NCI-H2107 treated with DMSO at 0.1 percent for 48 hours (cell line): ENCODE data around the gene KCNIP1.

ENCODE experiments used
- DNase-seq: peaks from one replicate; lab custom pipeline; 2025; ENCODE audit not compliant: unreplicated experiment; lab: John Stamatoyannopoulos, UW

KCNIP1 gene

GRCh38 chr5:170503990-170504596 lies at the start of gene KCNIP1:
Gene KCNIP1, plus strand, starts transcription at chr5:170504020.
- DNase-seq = no peak

GRCh38 chr5:170463426-170463825 lies 40.4 kb upstream of the KCNIP1 start:
- no peak for DNase-seq

- no peak for DNase-seq
These were observed 39.3 kb upstream of the KCNIP1 start for GRCh38 chr5:170464280-170465127.

- DNase-seq = no peak
These were observed 37.3 kb upstream of the KCNIP1 start for GRCh38 chr5:170466553-170466952.

- no peak for DNase-seq
These were observed 36.7 kb upstream of the KCNIP1 start for GRCh38 chr5:170466988-170467707.

- no peak for DNase-seq
These were observed 35.1 kb upstream of the KCNIP1 start for GRCh38 chr5:170468633-170469285.

GRCh38 chr5:170469414-170469813 lies 34.4 kb upstream of the KCNIP1 start:
- no peak for DNase-seq

GRCh38 chr5:170470275-170470674 lies 33.5 kb upstream of the KCNIP1 start:
- DNase-seq = no peak

- no peak for DNase-seq
These were observed 32.9 kb upstream of the KCNIP1 start for GRCh38 chr5:170470808-170471404.

GRCh38 chr5:170471551-170472178 lies 32.2 kb upstream of the KCNIP1 start:
- no peak for DNase-seq

GRCh38 chr5:170473642-170474041 lies 30.2 kb upstream of the KCNIP1 start:
- DNase-seq = no peak

GRCh38 chr5:170474489-170475274 lies 29.1 kb upstream of the KCNIP1 start:
- no peak for DNase-seq

- no peak for DNase-seq
These were observed 28.4 kb upstream of the KCNIP1 start for GRCh38 chr5:170475294-170476000.

GRCh38 chr5:170476704-170477103 lies 27.1 kb upstream of the KCNIP1 start:
- no peak for DNase-seq

- DNase-seq = no peak
These were observed 25.9 kb upstream of the KCNIP1 start for GRCh38 chr5:170477906-170478305.

- DNase-seq = no peak
These were observed 25.5 kb upstream of the KCNIP1 start for GRCh38 chr5:170478306-170478705.

GRCh38 chr5:170479484-170479883 lies 24.3 kb upstream of the KCNIP1 start:
- DNase-seq = no peak

GRCh38 chr5:170480260-170480659 lies 23.6 kb upstream of the KCNIP1 start:
- no peak for DNase-seq

- no peak for DNase-seq
These were observed 22.0 kb upstream of the KCNIP1 start for GRCh38 chr5:170481849-170482248.
